Nucleus accumbens (tissue), 56 donors: ENCODE measurements around the gene IGLL1.
A peak's percentile ranks its signal among the peaks of the same experiment; 100 is the strongest.
"Not testable (repeated sequence)": the region's sequence is repeated elsewhere in the genome, so short reads cannot be mapped to it uniquely, and the experiment has no call there.

Experiments
- DNase-seq, 56 donors: peaks; one replicate each; lab custom pipeline; 2025; lab: John Stamatoyannopoulos, UW

IGLL1 gene

GRCh38 chr22:23579870-23580575 is at the start of gene IGLL1:
Gene IGLL1, minus strand, starts transcription at chr22:23580290. Its CDS starts 100 bp downstream, at chr22:23580190.
- DNase-seq = no peak

GRCh38 chr22:23628056-23628743 is 48.1 kb upstream of the IGLL1 start:
- not testable (repeated sequence) for DNase-seq

- DNase-seq = peak in 3 of 56 donors; percentile 4 to 17 (median 8)
Observed at GRCh38 chr22:23627401-23628055, 47.4 kb upstream of the IGLL1 start.

GRCh38 chr22:23626286-23626975 is 46.3 kb upstream of the IGLL1 start:
- DNase-seq = no peak

GRCh38 chr22:23622634-23623033 is 42.5 kb upstream of the IGLL1 start:
- no peak for DNase-seq

GRCh38 chr22:23621916-23622315 is 41.8 kb upstream of the IGLL1 start:
- DNase-seq = not testable (repeated sequence)

GRCh38 chr22:23621082-23621780 is 41.1 kb upstream of the IGLL1 start:
- DNase-seq = no peak

GRCh38 chr22:23613193-23613972 is 33.3 kb upstream of the IGLL1 start:
- peak in 3 of 56 donors; percentile 7 to 19 (median 11) for DNase-seq

GRCh38 chr22:23609983-23610781 is 30.1 kb upstream of the IGLL1 start:
- no peak for DNase-seq

- no peak for DNase-seq
Observed at GRCh38 chr22:23608583-23608982, 28.5 kb upstream of the IGLL1 start.

- DNase-seq = no peak
Observed at GRCh38 chr22:23606204-23607131, 26.4 kb upstream of the IGLL1 start.

- no peak for DNase-seq
Observed at GRCh38 chr22:23604939-23605712, 25.0 kb upstream of the IGLL1 start.

- DNase-seq = no peak
Observed at GRCh38 chr22:23603266-23603665, 23.2 kb upstream of the IGLL1 start.

- no peak for DNase-seq
Observed at GRCh38 chr22:23598805-23599518, 18.9 kb upstream of the IGLL1 start.

GRCh38 chr22:23597576-23598268 is 17.6 kb upstream of the IGLL1 start:
- DNase-seq = not testable (repeated sequence)
